HG03432 (cell line): Measurements from ENCODE around the gene SPTLC1.
A peak's percentile ranks its signal among the peaks of the same experiment; 100 is the strongest.
"Not testable (repeated sequence)": the region's sequence is repeated elsewhere in the genome, so short reads cannot be mapped to it uniquely, and the experiment has no call there.

Source experiments
- ATAC-seq: cut with Tn5 transposase; IDR thresholded peaks from one replicate; pipeline ENCODE4 v1.9.1; 2021; ENCODE audit warnings: mild to moderate bottlenecking, moderate library complexity; ENCODE audit not compliant: unreplicated experiment

Gene SPTLC1

GRCh38 chr9:92140754-92141143 is 25.5 kb upstream of the SPTLC1 start:
- no peak for ATAC-seq

- peak; percentile 61 for ATAC-seq
Measured at GRCh38 chr9:92140074-92140753, 25.0 kb upstream of the SPTLC1 start.

GRCh38 chr9:92138960-92139540 is 23.8 kb upstream of the SPTLC1 start:
- ATAC-seq: not testable (repeated sequence)

- no peak for ATAC-seq
Measured at GRCh38 chr9:92138157-92138959, 23.1 kb upstream of the SPTLC1 start.

GRCh38 chr9:92136184-92136858 is 21.1 kb upstream of the SPTLC1 start:
- ATAC-seq: no peak

GRCh38 chr9:92135576-92135975 is 20.4 kb upstream of the SPTLC1 start:
- no peak for ATAC-seq

GRCh38 chr9:92133949-92134604 is 18.9 kb upstream of the SPTLC1 start:
- ATAC-seq: peak; percentile 80

- not testable (repeated sequence) for ATAC-seq
Measured at GRCh38 chr9:92132913-92133312, 17.7 kb upstream of the SPTLC1 start.

GRCh38 chr9:92132501-92132900 is 17.3 kb upstream of the SPTLC1 start:
- ATAC-seq: no peak

GRCh38 chr9:92122800-92123199 is 7.6 kb upstream of the SPTLC1 start:
- ATAC-seq: no peak

GRCh38 chr9:92122061-92122460 is 6.8 kb upstream of the SPTLC1 start:
- no peak for ATAC-seq

- ATAC-seq: no peak
Measured at GRCh38 chr9:92121265-92121664, 6.1 kb upstream of the SPTLC1 start.

- ATAC-seq: no peak
Measured at GRCh38 chr9:92120138-92120537, 4.9 kb upstream of the SPTLC1 start.

- no peak for ATAC-seq
Measured at GRCh38 chr9:92119586-92119985, 4.4 kb upstream of the SPTLC1 start.

- ATAC-seq: no peak
Measured at GRCh38 chr9:92108122-92108521, 7.1 kb downstream of the SPTLC1 start.

- not testable (repeated sequence) for ATAC-seq
Measured at GRCh38 chr9:92105446-92106225, 9.6 kb downstream of the SPTLC1 start.

- not testable (repeated sequence) for ATAC-seq
Measured at GRCh38 chr9:92103601-92104000, 11.6 kb downstream of the SPTLC1 start.

GRCh38 chr9:92100237-92100911 is 14.8 kb downstream of the SPTLC1 start:
- ATAC-seq: no peak

GRCh38 chr9:92098638-92099037 is 16.6 kb downstream of the SPTLC1 start:
- peak; percentile 70 for ATAC-seq
